GM12892 (cell line): ENCODE data around the gene SORBS2.

Experiments used
- POLR2A ChIP-seq: IDR thresholded peaks from 2 replicates; pipeline ENCODE4 v1.6.1; 2011; ENCODE audit warnings: low read depth, low read length, control low read depth
- POLR2AphosphoS5 ChIP-seq: IDR thresholded peaks from 2 replicates; pipeline ENCODE4 v1.6.1; 2011; ENCODE audit warnings: low read depth, low read length, control low read depth

- TF ChIP-seq POLR2A (no peak), POLR2AphosphoS5 (no peak)
These were observed 219.6 kb downstream of the SORBS2 start for GRCh38 chr4:185592438-185592837.
